ENCODE measurements around the gene OGN. TPM values are rescaled to one million over a fixed set of nuclear protein-coding genes. Genes with fewer than 3 reads are reported as not detected.
"Not testable (repeated sequence)": the region's sequence is repeated elsewhere in the genome, so short reads cannot be mapped to it uniquely, and the experiment has no call there.

The OGN gene
- total RNA-seq, 1 experiment from 2014 or later, result not detected

DNA sequence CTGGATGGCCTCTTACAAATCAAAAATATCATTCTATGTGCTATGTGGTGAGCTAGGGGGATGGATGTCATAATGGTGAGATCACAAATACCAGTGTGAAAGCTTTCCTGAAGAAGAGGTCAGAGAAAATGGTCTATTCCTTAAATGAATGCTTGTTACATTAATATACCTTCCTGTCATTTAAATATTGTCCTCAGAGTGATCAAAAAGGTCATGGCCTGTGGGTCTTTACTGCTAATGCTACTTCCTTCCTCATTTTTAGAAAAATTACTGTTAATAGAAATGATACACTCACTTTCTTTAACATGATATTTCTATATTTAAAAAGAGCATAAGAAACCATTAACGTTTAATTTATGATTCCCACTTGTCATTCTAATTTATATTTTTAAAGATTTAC is 10.2 kb upstream of the OGN start:
- no peaks in the 10 kb centered on the region for H3K27me3 ChIP-seq (replicated peaks; ENCODE audit: control insufficient read depth, insufficient read depth, low read length)
- Mint-ChIP-seq H3K36me3 (ENCODE audit: insufficient read depth, unreplicated experiment) (no peaks in the 10 kb centered on the region), H3K9me3 (ENCODE audit: unreplicated experiment) (no peaks in the 10 kb centered on the region), H3K27me3 (ENCODE audit: insufficient read depth, unreplicated experiment) (no peaks in the 10 kb centered on the region), H3K4me3 (ENCODE audit: unreplicated experiment) (no peak overlapping the region), H3K27ac (ENCODE audit: unreplicated experiment) (no peak overlapping the region), H3K4me1 (ENCODE audit: low read depth, unreplicated experiment) (no peaks in the 10 kb centered on the region)
- H3K36me3 ChIP-seq (ENCODE audit: control insufficient read depth, insufficient read depth, low read length), result no peaks in the 10 kb centered on the region
- TF ChIP-seq, protein P1, sequence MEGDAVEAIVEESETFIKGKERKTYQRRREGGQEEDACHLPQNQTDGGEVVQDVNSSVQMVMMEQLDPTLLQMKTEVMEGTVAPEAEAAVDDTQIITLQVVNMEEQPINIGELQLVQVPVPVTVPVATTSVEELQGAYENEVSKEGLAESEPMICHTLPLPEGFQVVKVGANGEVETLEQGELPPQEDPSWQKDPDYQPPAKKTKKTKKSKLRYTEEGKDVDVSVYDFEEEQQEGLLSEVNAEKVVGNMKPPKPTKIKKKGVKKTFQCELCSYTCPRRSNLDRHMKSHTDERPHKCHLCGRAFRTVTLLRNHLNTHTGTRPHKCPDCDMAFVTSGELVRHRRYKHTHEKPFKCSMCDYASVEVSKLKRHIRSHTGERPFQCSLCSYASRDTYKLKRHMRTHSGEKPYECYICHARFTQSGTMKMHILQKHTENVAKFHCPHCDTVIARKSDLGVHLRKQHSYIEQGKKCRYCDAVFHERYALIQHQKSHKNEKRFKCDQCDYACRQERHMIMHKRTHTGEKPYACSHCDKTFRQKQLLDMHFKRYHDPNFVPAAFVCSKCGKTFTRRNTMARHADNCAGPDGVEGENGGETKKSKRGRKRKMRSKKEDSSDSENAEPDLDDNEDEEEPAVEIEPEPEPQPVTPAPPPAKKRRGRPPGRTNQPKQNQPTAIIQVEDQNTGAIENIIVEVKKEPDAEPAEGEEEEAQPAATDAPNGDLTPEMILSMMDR (IDR thresholded peaks at IDR 0.05; ENCODE audit: insufficient read depth in 1 of 2, low read depth in 1 of 2, low read length in 1 of 2, severe bottlenecking in 1 of 2, unreplicated experiment in 1 of 2), result no peak
- H3K9me3 ChIP-seq, result no peaks in the 10 kb centered on the region
- ChIA-PET CTCF (no interaction called here), POLR2A (no interaction called here)
- intact Hi-C loops (cut with micrococcal nuclease; ENCODE audit: unreplicated experiment), result no loop called here
- no peak for DNase-seq
- BruUV-seq (replicated peaks), result no TSS peak
- no peaks in the 10 kb centered on the region for H3K4me1 ChIP-seq
- H3K4me3 ChIP-seq (ENCODE audit: low read depth, low read length), result no peak overlapping the region

- not testable (repeated sequence) for H3K4me3 Mint-ChIP-seq (ENCODE audit: unreplicated experiment); H3K9me3 ChIP-seq
These were observed 6.8 kb upstream of the OGN start for GRCh38 chr9:92411157-92411556.

DNA sequence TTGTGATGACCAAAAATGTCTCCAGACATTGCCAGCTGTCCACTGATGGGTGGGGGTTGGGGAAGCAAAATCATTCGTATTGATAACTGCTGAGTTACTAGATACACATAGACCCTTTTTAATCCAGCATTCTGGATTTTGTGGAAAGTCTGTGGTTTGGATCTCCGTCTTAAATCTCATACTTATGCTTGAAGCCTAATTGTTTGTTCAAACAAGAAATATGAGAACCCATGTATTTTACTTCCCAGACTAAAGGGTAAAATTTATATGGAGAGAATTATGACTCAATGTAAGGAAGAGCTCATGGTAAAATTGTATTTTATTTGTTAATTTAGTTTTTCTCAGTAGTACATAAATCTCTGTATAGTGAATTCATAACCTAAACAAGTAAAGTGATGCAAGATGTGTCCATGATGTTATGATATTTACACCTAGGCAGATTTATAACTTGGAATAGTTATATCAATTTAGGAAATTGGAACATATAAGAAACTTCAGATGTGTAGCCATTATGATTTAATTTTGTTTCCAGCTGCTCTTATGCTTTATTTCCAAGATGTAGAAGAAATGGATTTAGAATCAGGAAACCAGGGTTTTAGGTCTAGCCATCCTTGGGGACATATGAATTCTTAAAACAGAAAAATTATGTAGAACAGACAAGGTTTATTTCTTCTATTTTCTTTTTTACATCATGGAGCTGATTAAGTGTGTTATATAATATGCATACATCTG is 4.5 kb upstream of the OGN start:
- BruUV-seq (replicated peaks), result no TSS peak
- Mint-ChIP-seq H3K27me3 (ENCODE audit: insufficient read depth, unreplicated experiment) (no peaks in the 10 kb centered on the region), H3K27ac (ENCODE audit: unreplicated experiment) (no peak overlapping the region), H3K36me3 (ENCODE audit: insufficient read depth, unreplicated experiment) (peaks cover 5% of the 10 kb centered on the region), H3K4me1 (ENCODE audit: low read depth, unreplicated experiment) (peaks cover 6% of the 10 kb centered on the region), H3K9me3 (ENCODE audit: unreplicated experiment) (no peaks in the 10 kb centered on the region), H3K4me3 (ENCODE audit: unreplicated experiment) (no peak overlapping the region)
- Histone ChIP-seq H3K4me3 (ENCODE audit: low read depth, low read length) (no peak overlapping the region), H3K4me1 (no peaks in the 10 kb centered on the region), H3K27me3 (replicated peaks; ENCODE audit: control insufficient read depth, insufficient read depth, low read length) (no peaks in the 10 kb centered on the region), H3K36me3 (ENCODE audit: control insufficient read depth, insufficient read depth, low read length) (no peaks in the 10 kb centered on the region), H3K9me3 (no peaks in the 10 kb centered on the region)
- ChIA-PET POLR2A (no interaction called here), CTCF (no interaction called here)
- TF ChIP-seq, protein P1 (IDR thresholded peaks at IDR 0.05; ENCODE audit: insufficient read depth in 1 of 2, low read depth in 1 of 2, low read length in 1 of 2, severe bottlenecking in 1 of 2, unreplicated experiment in 1 of 2), result no peak
- intact Hi-C loops (cut with micrococcal nuclease; ENCODE audit: unreplicated experiment), result no loop called here
- DNase-seq, result no peak

More at GRCh38 chr9:92411157-92411556, 6.8 kb upstream of the OGN start:
- H3K9me3 Mint-ChIP-seq (ENCODE audit: unreplicated experiment); DNase-seq; H3K36me3 Mint-ChIP-seq (ENCODE audit: insufficient read depth, unreplicated experiment); intact Hi-C loops (cut with micrococcal nuclease; ENCODE audit: unreplicated experiment); H3K27me3 Mint-ChIP-seq (ENCODE audit: insufficient read depth, unreplicated experiment); H3K27ac Mint-ChIP-seq (ENCODE audit: unreplicated experiment); POLR2A ChIA-PET; H3K4me1 Mint-ChIP-seq (ENCODE audit: low read depth, unreplicated experiment); H3K36me3 ChIP-seq (ENCODE audit: control insufficient read depth, insufficient read depth, low read length); H3K27me3 ChIP-seq (replicated peaks; ENCODE audit: control insufficient read depth, insufficient read depth, low read length); BruUV-seq (replicated peaks); H3K4me1 ChIP-seq; CTCF ChIA-PET; H3K4me3 ChIP-seq (ENCODE audit: low read depth, low read length): not testable (repeated sequence)

All from Caco-2 (cell line).